Liver (tissue), 9 donors: ENCODE measurements around the gene PRR20G. TPM values are rescaled to one million over a fixed set of nuclear protein-coding genes. Genes with fewer than 3 reads are reported as not detected.

Source experiments
- DNase-seq: peaks from one replicate; pipeline ENCODE4 v3.0.0-alpha.2; 2017; ENCODE audit warnings: low spot score
- H3K27ac ChIP-seq, 2 donors: one replicate each; pipeline ENCODE4 v1.7.0; 2013; ENCODE audit warnings: inconsistent platforms in 2 of 2, low read length in 2 of 2, control low read depth in 1 of 2, low read depth in 1 of 2, mild to moderate bottlenecking in 1 of 2
- H3K27me3 ChIP-seq, 4 donors: one replicate each; pipeline versions ENCODE4 v1.6.1 to v1.7.0; 2013; ENCODE audit warnings: low read length in 3 of 4, inconsistent platforms in 1 of 4, mild to moderate bottlenecking in 1 of 4, moderate library complexity in 1 of 4; ENCODE audit not compliant: control insufficient read depth in 4 of 4, insufficient read depth in 4 of 4
- H3K36me3 ChIP-seq, 4 donors: one replicate each; pipeline versions ENCODE4 v1.6.1 to v1.7.0; 2013; ENCODE audit warnings: low read length in 3 of 4, mild to moderate bottlenecking in 3 of 4, low read depth in 1 of 4, moderate library complexity in 1 of 4; ENCODE audit not compliant: control insufficient read depth in 4 of 4, insufficient read depth in 3 of 4
- H3K4me1 ChIP-seq, 4 donors: one replicate each; pipeline versions ENCODE4 v1.6.1 to v1.7.0; 2013; ENCODE audit warnings: low read length in 3 of 4, mild to moderate bottlenecking in 3 of 4, moderate library complexity in 1 of 4; ENCODE audit not compliant: control insufficient read depth in 4 of 4, insufficient read depth in 4 of 4
- H3K4me3 ChIP-seq, 3 donors: one replicate each; pipeline versions ENCODE4 v1.6.1 to v1.7.0; 2013; ENCODE audit warnings: low read length in 3 of 3, control low read depth in 1 of 3, low read depth in 1 of 3, mild to moderate bottlenecking in 1 of 3
- H3K9ac ChIP-seq, 2 donors: one replicate each; pipeline ENCODE4 v1.7.0; 2013; ENCODE audit warnings: low read length in 2 of 2, mild to moderate bottlenecking in 2 of 2, moderate library complexity in 2 of 2, control low read depth in 1 of 2, low read depth in 1 of 2
- H3K9me3 ChIP-seq, 4 donors: one replicate each; pipeline versions ENCODE4 v1.6.1 to v1.7.0; 2013; ENCODE audit warnings: low read length in 3 of 4; ENCODE audit not compliant: control insufficient read depth in 4 of 4
- EGR1 ChIP-seq, 2 donors: IDR thresholded peaks; 2 replicates each; pipeline ENCODE4 v1.6.1; 2016 to 2018; ENCODE audit warnings: antibody characterized with exemption in 2 of 2, low read depth in 2 of 2
- FOXA1 ChIP-seq: IDR thresholded peaks from 2 replicates; pipeline ENCODE4 v1.6.1; 2016; ENCODE audit warnings: antibody characterized with exemption
- FOXA2 ChIP-seq: IDR thresholded peaks from 2 replicates; pipeline ENCODE4 v1.6.1; 2016; ENCODE audit warnings: antibody characterized with exemption
- GABPA ChIP-seq, 2 donors: IDR thresholded peaks in 1 of 2; conservative IDR thresholded peaks in 1 of 2; 2 replicates each; pipeline ENCODE4 v1.6.1; 2016; ENCODE audit warnings: antibody characterized with exemption in 2 of 2, mild to moderate bottlenecking in 1 of 2, moderate library complexity in 1 of 2
- HNF4A ChIP-seq, 2 donors: conservative IDR thresholded peaks; 2 replicates each; pipeline ENCODE4 v1.6.1; 2016; ENCODE audit warnings: antibody characterized with exemption in 2 of 2, mild to moderate bottlenecking in 2 of 2
- HNF4G ChIP-seq: IDR thresholded peaks from 2 replicates; pipeline ENCODE4 v1.6.1; 2016; ENCODE audit warnings: antibody characterized with exemption
- JUND ChIP-seq, 2 donors: IDR thresholded peaks; 2 replicates each; pipeline ENCODE4 v1.6.1; 2016; ENCODE audit warnings: antibody characterized with exemption in 2 of 2
- NR2F2 ChIP-seq: IDR thresholded peaks from 2 replicates; pipeline ENCODE4 v1.6.1; 2016; ENCODE audit warnings: antibody characterized with exemption
- RAD21 ChIP-seq, 2 donors: IDR thresholded peaks; 2 replicates each; pipeline ENCODE4 v1.6.1; 2016; ENCODE audit warnings: antibody characterized with exemption in 2 of 2, mild to moderate bottlenecking in 2 of 2
- RXRA ChIP-seq, 2 donors: IDR thresholded peaks; 2 replicates each; pipeline ENCODE4 v1.6.1; 2017 to 2018; ENCODE audit warnings: antibody characterized with exemption in 2 of 2, mild to moderate bottlenecking in 1 of 2
- SP1 ChIP-seq: IDR thresholded peaks from 2 replicates; pipeline ENCODE4 v1.6.1; 2018; ENCODE audit warnings: antibody characterized with exemption, mild to moderate bottlenecking
- TAF1 ChIP-seq: conservative IDR thresholded peaks from 2 replicates; pipeline ENCODE4 v1.6.1; 2016; ENCODE audit warnings: antibody characterized with exemption, mild to moderate bottlenecking
- YY1 ChIP-seq: IDR thresholded peaks from 2 replicates; pipeline ENCODE4 v1.6.1; 2016; ENCODE audit warnings: antibody characterized with exemption, mild to moderate bottlenecking
- WGBS: extraction: QIAGEN DNeasy Blood & Tissue Kit; methylation state at CpG from one replicate; pipeline ENCODE4 v1.1.7; 2013; 5-methylcytosine and 5-hydroxymethylcytosine counted together
- polyA plus RNA-seq, 2 donors: library from polyadenylated mRNA; stranded (reverse) in 1 of 2; unstranded in 1 of 2; fragments of 200-250 nt in 1 of 2; fragments of >200 nt in 1 of 2; fragmentation: Nextera tagmentation in 1 of 2; extraction: Ambion mirVana in 1 of 2; gene quantifications; one replicate each; pipeline versions ENCODE4 v1.2.1 to v1.2.3, GENCODE V29; 2013 to 2015
- total RNA-seq, 2 donors: library from RNA; depleted of rRNA; stranded (reverse); fragments of >200 nt; gene quantifications; one replicate each; pipeline ENCODE4 v1.2.3, GENCODE V29; 2014
- TF ChIP-seq, protein P1 (sequence below): fragments of 150-350 bp; IDR thresholded peaks from 2 replicates; pipeline ENCODE4 v1.5.1; 2017; ENCODE audit warnings: improper control_type of control experiment, low read depth, low read length; ENCODE audit not compliant: missing input control
- TF ChIP-seq, protein P2 (sequence below): IDR thresholded peaks from 2 replicates; pipeline ENCODE4 v1.6.1; 2016; ENCODE audit warnings: antibody characterized with exemption
- TF ChIP-seq, protein P3 (sequence below): IDR thresholded peaks from 2 replicates; pipeline ENCODE4 v1.6.1; 2016; ENCODE audit warnings: antibody characterized with exemption
- TF ChIP-seq, protein P4 (sequence below): IDR thresholded peaks from 2 replicates; pipeline ENCODE4 v1.6.1; 2016; ENCODE audit warnings: antibody characterized with exemption, mild to moderate bottlenecking
- TF ChIP-seq, protein P5 (sequence below): IDR thresholded peaks from 2 replicates; pipeline ENCODE4 v1.6.1; 2016; ENCODE audit warnings: antibody characterized with exemption
- donor health status: healthy.
- donor health status: healthy.
- donor health status: healthy.
- donor health status: healthy.
- donor health status: healthy.

PRR20G gene
- total and polyA plus RNA-seq, 4 donors = not detected

DNA sequence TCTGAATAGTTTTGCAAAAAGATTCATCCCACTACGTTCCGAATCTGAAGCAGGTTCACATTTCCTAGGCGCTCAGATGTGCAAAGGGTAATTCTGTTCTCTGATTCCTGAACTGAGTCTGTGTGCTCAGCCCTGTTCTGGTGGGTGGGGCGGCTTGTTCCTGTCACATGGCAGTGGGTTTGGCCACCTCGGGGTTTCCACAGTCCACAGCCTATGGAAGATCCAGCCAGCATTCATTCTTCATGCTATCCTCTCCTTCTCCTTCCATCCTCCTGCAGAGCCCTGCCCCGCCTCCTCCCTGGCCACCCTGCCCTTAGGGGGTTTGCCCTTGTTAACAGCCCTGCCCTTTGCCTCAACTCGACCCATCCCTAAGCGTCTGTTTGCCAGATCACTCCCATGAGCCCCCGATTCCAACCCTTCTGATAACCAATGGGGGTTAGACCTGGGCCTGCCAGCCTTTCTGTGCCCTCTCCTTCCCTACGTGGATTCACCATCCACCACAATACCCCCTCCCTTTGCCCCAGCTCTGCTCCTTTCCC, 31.0 kb downstream of the PRR20G start:
- no peaks in the 10 kb centered on the region for H3K4me1 ChIP-seq
- no peaks in the 10 kb centered on the region for H3K36me3 ChIP-seq
- H3K27ac ChIP-seq = no peak overlapping the region
- no peak overlapping the region for H3K9ac ChIP-seq
- 73% methylated on average over 10 of the region's 10 CpGs for WGBS
- no peak for DNase-seq
- no peaks in the 10 kb centered on the region for H3K9me3 ChIP-seq
- H3K4me3 ChIP-seq = no peak overlapping the region
- no peak for TF ChIP-seq HNF4A (conservative IDR thresholded peaks at IDR 0.05)
- TF ChIP-seq, protein P1, sequence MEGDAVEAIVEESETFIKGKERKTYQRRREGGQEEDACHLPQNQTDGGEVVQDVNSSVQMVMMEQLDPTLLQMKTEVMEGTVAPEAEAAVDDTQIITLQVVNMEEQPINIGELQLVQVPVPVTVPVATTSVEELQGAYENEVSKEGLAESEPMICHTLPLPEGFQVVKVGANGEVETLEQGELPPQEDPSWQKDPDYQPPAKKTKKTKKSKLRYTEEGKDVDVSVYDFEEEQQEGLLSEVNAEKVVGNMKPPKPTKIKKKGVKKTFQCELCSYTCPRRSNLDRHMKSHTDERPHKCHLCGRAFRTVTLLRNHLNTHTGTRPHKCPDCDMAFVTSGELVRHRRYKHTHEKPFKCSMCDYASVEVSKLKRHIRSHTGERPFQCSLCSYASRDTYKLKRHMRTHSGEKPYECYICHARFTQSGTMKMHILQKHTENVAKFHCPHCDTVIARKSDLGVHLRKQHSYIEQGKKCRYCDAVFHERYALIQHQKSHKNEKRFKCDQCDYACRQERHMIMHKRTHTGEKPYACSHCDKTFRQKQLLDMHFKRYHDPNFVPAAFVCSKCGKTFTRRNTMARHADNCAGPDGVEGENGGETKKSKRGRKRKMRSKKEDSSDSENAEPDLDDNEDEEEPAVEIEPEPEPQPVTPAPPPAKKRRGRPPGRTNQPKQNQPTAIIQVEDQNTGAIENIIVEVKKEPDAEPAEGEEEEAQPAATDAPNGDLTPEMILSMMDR = no peak
- TF ChIP-seq FOXA2 = no peak
- no peak for TF ChIP-seq SP1
- TF ChIP-seq, protein P2, sequence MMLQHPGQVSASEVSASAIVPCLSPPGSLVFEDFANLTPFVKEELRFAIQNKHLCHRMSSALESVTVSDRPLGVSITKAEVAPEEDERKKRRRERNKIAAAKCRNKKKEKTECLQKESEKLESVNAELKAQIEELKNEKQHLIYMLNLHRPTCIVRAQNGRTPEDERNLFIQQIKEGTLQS = no peak
- TF ChIP-seq TAF1 = no peak
- TF ChIP-seq, protein P3, sequence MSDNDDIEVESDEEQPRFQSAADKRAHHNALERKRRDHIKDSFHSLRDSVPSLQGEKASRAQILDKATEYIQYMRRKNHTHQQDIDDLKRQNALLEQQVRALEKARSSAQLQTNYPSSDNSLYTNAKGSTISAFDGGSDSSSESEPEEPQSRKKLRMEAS = no peak
- TF ChIP-seq HNF4G = no peak
- no peak for TF ChIP-seq YY1
- no peak for TF ChIP-seq FOXA1
- no peak for TF ChIP-seq JUND (IDR thresholded peaks at IDR 0.05)
- TF ChIP-seq, protein P4, sequence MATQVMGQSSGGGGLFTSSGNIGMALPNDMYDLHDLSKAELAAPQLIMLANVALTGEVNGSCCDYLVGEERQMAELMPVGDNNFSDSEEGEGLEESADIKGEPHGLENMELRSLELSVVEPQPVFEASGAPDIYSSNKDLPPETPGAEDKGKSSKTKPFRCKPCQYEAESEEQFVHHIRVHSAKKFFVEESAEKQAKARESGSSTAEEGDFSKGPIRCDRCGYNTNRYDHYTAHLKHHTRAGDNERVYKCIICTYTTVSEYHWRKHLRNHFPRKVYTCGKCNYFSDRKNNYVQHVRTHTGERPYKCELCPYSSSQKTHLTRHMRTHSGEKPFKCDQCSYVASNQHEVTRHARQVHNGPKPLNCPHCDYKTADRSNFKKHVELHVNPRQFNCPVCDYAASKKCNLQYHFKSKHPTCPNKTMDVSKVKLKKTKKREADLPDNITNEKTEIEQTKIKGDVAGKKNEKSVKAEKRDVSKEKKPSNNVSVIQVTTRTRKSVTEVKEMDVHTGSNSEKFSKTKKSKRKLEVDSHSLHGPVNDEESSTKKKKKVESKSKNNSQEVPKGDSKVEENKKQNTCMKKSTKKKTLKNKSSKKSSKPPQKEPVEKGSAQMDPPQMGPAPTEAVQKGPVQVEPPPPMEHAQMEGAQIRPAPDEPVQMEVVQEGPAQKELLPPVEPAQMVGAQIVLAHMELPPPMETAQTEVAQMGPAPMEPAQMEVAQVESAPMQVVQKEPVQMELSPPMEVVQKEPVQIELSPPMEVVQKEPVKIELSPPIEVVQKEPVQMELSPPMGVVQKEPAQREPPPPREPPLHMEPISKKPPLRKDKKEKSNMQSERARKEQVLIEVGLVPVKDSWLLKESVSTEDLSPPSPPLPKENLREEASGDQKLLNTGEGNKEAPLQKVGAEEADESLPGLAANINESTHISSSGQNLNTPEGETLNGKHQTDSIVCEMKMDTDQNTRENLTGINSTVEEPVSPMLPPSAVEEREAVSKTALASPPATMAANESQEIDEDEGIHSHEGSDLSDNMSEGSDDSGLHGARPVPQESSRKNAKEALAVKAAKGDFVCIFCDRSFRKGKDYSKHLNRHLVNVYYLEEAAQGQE = no peak
- TF ChIP-seq RXRA (IDR thresholded peaks at IDR 0.05) = no peak
- TF ChIP-seq NR2F2 = no peak
- TF ChIP-seq GABPA (IDR thresholded peaks at IDR 0.05 in 1 of 2, conservative IDR thresholded peaks at IDR 0.05 in 1 of 2) = no peak
- TF ChIP-seq, protein P5, sequence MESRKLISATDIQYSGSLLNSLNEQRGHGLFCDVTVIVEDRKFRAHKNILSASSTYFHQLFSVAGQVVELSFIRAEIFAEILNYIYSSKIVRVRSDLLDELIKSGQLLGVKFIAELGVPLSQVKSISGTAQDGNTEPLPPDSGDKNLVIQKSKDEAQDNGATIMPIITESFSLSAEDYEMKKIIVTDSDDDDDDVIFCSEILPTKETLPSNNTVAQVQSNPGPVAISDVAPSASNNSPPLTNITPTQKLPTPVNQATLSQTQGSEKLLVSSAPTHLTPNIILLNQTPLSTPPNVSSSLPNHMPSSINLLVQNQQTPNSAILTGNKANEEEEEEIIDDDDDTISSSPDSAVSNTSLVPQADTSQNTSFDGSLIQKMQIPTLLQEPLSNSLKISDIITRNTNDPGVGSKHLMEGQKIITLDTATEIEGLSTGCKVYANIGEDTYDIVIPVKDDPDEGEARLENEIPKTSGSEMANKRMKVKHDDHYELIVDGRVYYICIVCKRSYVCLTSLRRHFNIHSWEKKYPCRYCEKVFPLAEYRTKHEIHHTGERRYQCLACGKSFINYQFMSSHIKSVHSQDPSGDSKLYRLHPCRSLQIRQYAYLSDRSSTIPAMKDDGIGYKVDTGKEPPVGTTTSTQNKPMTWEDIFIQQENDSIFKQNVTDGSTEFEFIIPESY = no peak
- no peak for TF ChIP-seq EGR1 (IDR thresholded peaks at IDR 0.05; ENCODE audit: low read depth in 2 of 2)
- TF ChIP-seq RAD21 (IDR thresholded peaks at IDR 0.05) = no peak
- H3K27me3 ChIP-seq = peaks cover 0 to 2% (median 0%) of the 10 kb centered on the region in 4 donors
